GM21515 (cell line): ENCODE results near the gene SUSD3.

Source experiments
- ATAC-seq: cut with Tn5 transposase; IDR thresholded peaks from one replicate; pipeline ENCODE4 v1.9.1; 2021; ENCODE audit not compliant: unreplicated experiment

Gene SUSD3

GRCh38 chr9:93051680-93052089 lies 6.8 kb upstream of the SUSD3 start:
- no peak for ATAC-seq

- no peak for ATAC-seq
These were observed 5.5 kb upstream of the SUSD3 start for GRCh38 chr9:93052791-93053540.

- ATAC-seq: no peak
These were observed 4.6 kb upstream of the SUSD3 start for GRCh38 chr9:93053781-93054331.

GRCh38 chr9:93054758-93055704 lies 3.5 kb upstream of the SUSD3 start:
- no peak for ATAC-seq

GRCh38 chr9:93057042-93057702 lies 1.3 kb upstream of the SUSD3 start:
- ATAC-seq: no peak

GRCh38 chr9:93057703-93058354 lies 672 bp upstream of the SUSD3 start:
- peak; percentile 1 for ATAC-seq

GRCh38 chr9:93059011-93059714 lies 662 bp downstream of the SUSD3 start:
- ATAC-seq: peak; percentile 17

GRCh38 chr9:93059715-93060578 lies 1.4 kb downstream of the SUSD3 start:
- no peak for ATAC-seq

GRCh38 chr9:93060746-93061259 lies 2.3 kb downstream of the SUSD3 start:
- ATAC-seq: no peak

- ATAC-seq: no peak
These were observed 2.8 kb downstream of the SUSD3 start for GRCh38 chr9:93061260-93061751.

GRCh38 chr9:93061791-93062763 lies 3.6 kb downstream of the SUSD3 start:
- peak; percentile 38 for ATAC-seq

- peak; percentile 82 for ATAC-seq
These were observed 6.1 kb downstream of the SUSD3 start for GRCh38 chr9:93064392-93065134.

- ATAC-seq: no peak
These were observed 6.7 kb downstream of the SUSD3 start for GRCh38 chr9:93065135-93065720.

GRCh38 chr9:93066978-93067603 lies 8.6 kb downstream of the SUSD3 start:
- ATAC-seq: no peak

- ATAC-seq: no peak
These were observed 10.5 kb downstream of the SUSD3 start for GRCh38 chr9:93068956-93069355.

GRCh38 chr9:93071464-93071863 lies 13.0 kb downstream of the SUSD3 start:
- ATAC-seq: no peak
